Esophagus squamous epithelium (tissue), 4 donors: Measurements from ENCODE around the gene GLTP.

Experiments
- CTCF ChIP-seq, 6 experiments: fragments of 450-650 bp in 4 of 6; fragments of 200-600 bp in 2 of 6; sonication (generic) in 2 of 6; IDR thresholded peaks; one replicate each; pipeline ENCODE4 v1.5.1; 2016 to 2019; ENCODE audit warnings: antibody characterized with exemption in 6 of 6, mild to moderate bottlenecking in 4 of 6, moderate library complexity in 4 of 6
- POLR2A ChIP-seq, 4 donors: fragments of 450-650 bp; IDR thresholded peaks; one replicate each; pipeline ENCODE4 v1.6.1; 2017; ENCODE audit warnings: antibody characterized with exemption in 4 of 4, mild to moderate bottlenecking in 4 of 4, moderate library complexity in 3 of 4

DNA sequence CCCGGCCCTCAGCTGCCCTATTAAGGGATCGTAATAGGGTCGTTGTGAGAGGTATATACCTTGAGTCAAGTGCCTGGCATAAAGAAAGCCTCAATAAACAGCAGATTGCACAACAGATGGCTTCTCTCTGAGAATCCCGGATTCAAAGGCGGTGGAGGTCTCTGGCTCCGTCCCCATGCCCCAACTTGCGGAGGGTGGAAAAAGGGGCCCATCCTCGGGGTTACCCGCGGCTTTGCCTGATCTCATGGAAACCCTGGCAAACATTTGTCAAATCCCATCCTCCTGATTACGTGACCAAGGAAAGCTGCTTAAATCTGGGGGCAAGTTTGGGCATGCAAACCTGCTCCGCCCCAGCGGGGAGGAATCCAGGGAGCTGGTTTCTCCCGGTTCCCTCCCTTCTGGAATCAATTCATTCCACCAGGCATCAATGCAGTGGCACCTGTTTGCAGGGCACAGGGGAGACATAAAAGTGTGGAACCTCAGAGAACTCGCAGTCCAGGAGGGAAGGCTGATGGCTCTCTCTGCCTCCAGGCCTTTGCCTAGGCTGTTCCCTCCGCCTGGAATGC, 59.4 kb downstream of the GLTP start:
- no peak for TF ChIP-seq CTCF (IDR thresholded peaks at IDR 0.05)
- TF ChIP-seq POLR2A (IDR thresholded peaks at IDR 0.05) = no peak
